ENCODE measurements around the gene LRP1.

GRCh38 chr12:57213058-57213715 lies 84.9 kb downstream of the LRP1 start:
- TF ChIP-seq ZNF510 (CRISPR knock-in tag; IDR thresholded peaks at IDR 0.05; ENCODE audit: low read depth) (no peak), STAT6 (CRISPR knock-in tag; IDR thresholded peaks at IDR 0.05; ENCODE audit: borderline replicate concordance) (no peak), REST (IDR thresholded peaks at IDR 0.05; ENCODE audit: borderline replicate concordance in 1 of 2, low read depth in 1 of 2, low read length in 2 of 2) (no peak)

All from HepG2 (cell line).